GM06990 (cell line): Measurements from ENCODE around the gene STYK1.

ENCODE experiments used
- DNase-seq: peaks from one replicate; pipeline ENCODE4 v3.0.0-alpha.2; 2011; ENCODE audit not compliant: insufficient read length; ENCODE audit errors: extremely low read depth
- H3K27me3 ChIP-seq: replicated peaks from 2 replicates; pipeline ENCODE4 v1.6.0; 2011; ENCODE audit warnings: low read length; ENCODE audit not compliant: control insufficient read depth, insufficient read depth
- H3K36me3 ChIP-seq: 2 replicates; pipeline ENCODE4 v1.5.1; 2011; ENCODE audit warnings: low read length; ENCODE audit not compliant: control insufficient read depth, insufficient read depth
- H3K4me3 ChIP-seq: replicated peaks from 2 replicates; pipeline ENCODE4 v1.5.1; 2011; ENCODE audit warnings: low read depth, mild to moderate bottlenecking, control low read depth, low read length
- CTCF ChIP-seq: IDR thresholded peaks from 2 replicates; pipeline ENCODE4 v1.5.1; 2011; ENCODE audit warnings: low read length, control low read depth, mild to moderate bottlenecking, inconsistent platforms; ENCODE audit not compliant: insufficient read depth, poor library complexity, severe bottlenecking

The STYK1 gene

GRCh38 chr12:10700581-10700980, 26.7 kb upstream of the STYK1 start:
- DNase-seq = no peak
- H3K27me3 ChIP-seq = no peaks in the 10 kb centered on the region
- H3K4me3 ChIP-seq = no peak overlapping the region
- TF ChIP-seq CTCF = no peak
- no peaks in the 10 kb centered on the region; the same call in none of the 2 replicates for H3K36me3 ChIP-seq

- Histone ChIP-seq H3K4me3 (no peak overlapping the region), H3K27me3 (no peaks in the 10 kb centered on the region), H3K36me3 (no peaks in the 10 kb centered on the region; the same call in none of the 2 replicates)
- TF ChIP-seq CTCF = no peak
- no peak for DNase-seq
Measured at GRCh38 chr12:10697862-10698261, 24.0 kb upstream of the STYK1 start.

GRCh38 chr12:10697156-10697555, 23.3 kb upstream of the STYK1 start:
- H3K4me3 ChIP-seq = no peak overlapping the region
- H3K27me3 ChIP-seq = no peaks in the 10 kb centered on the region
- TF ChIP-seq CTCF = no peak
- no peaks in the 10 kb centered on the region; the same call in none of the 2 replicates for H3K36me3 ChIP-seq
- no peak for DNase-seq

GRCh38 chr12:10690906-10691305, 17.1 kb upstream of the STYK1 start:
- TF ChIP-seq CTCF = no peak

GRCh38 chr12:10689146-10689545, 15.3 kb upstream of the STYK1 start:
- DNase-seq = no peak
- H3K4me3 ChIP-seq = no peak overlapping the region
- TF ChIP-seq CTCF = no peak
- no peaks in the 10 kb centered on the region for H3K27me3 ChIP-seq
- no peaks in the 10 kb centered on the region for H3K36me3 ChIP-seq

More at GRCh38 chr12:10690906-10691305, 17.1 kb upstream of the STYK1 start:
- DNase-seq = no peak
- H3K27me3 ChIP-seq = no peaks in the 10 kb centered on the region
- no peaks in the 10 kb centered on the region; the same call in 1 of the 2 replicates for H3K36me3 ChIP-seq
- H3K4me3 ChIP-seq = no peak overlapping the region

- Histone ChIP-seq H3K4me3 (no peak overlapping the region), H3K36me3 (no peaks in the 10 kb centered on the region), H3K27me3 (no peaks in the 10 kb centered on the region)
- no peak for DNase-seq
- TF ChIP-seq CTCF = no peak
Measured at GRCh38 chr12:10688042-10688441, 14.2 kb upstream of the STYK1 start.
